ENCODE measurements around the gene JMJD7. TPM values are rescaled to one million over a fixed set of nuclear protein-coding genes. Genes with fewer than 3 reads are reported as not detected.

The JMJD7 gene
- total and polyA plus RNA-seq, 4 donors: 2.8 to 25.0 (median 21.8) TPM

- Histone ChIP-seq H3K27me3 (ENCODE audit: control insufficient read depth, insufficient read depth, low read length) (no peaks in the 10 kb centered on the region), H3K36me3 (ENCODE audit: control insufficient read depth, insufficient read depth, low read length) (peaks cover 8% of the 10 kb centered on the region), H3K4me3 (ENCODE audit: low read depth, low read length) (no peak overlapping the region), H3K9me3 (ENCODE audit: control insufficient read depth, insufficient read depth, low read length) (no peaks in the 10 kb centered on the region), H3K27ac (ENCODE audit: low read depth, low read length) (no peak overlapping the region), H3K4me1 (ENCODE audit: control insufficient read depth, insufficient read depth, low read length) (peaks cover 8% of the 10 kb centered on the region)
- no peak for DNase-seq (ENCODE audit: low read depth in 4 of 6, low spot score in 6 of 6)
- WGBS (ENCODE audit: insufficient coverage): 81% methylated on average over 25 of the region's 25 CpGs
Measured at GRCh38 chr15:41866872-41867579, 39.1 kb downstream of the JMJD7 start.

GRCh38 chr15:41868321-41868720, 40.4 kb downstream of the JMJD7 start:
- no peak for DNase-seq (ENCODE audit: low read depth in 4 of 6, low spot score in 6 of 6)
- H3K4me1 ChIP-seq (ENCODE audit: control insufficient read depth, insufficient read depth, low read length): peaks cover 5% of the 10 kb centered on the region
- no peaks in the 10 kb centered on the region for H3K27me3 ChIP-seq (ENCODE audit: control insufficient read depth, insufficient read depth, low read length)
- H3K27ac ChIP-seq (ENCODE audit: low read depth, low read length): no peak overlapping the region
- peaks cover 8% of the 10 kb centered on the region for H3K36me3 ChIP-seq (ENCODE audit: control insufficient read depth, insufficient read depth, low read length)
- H3K4me3 ChIP-seq (ENCODE audit: low read depth, low read length): no peak overlapping the region
- H3K9me3 ChIP-seq (ENCODE audit: control insufficient read depth, insufficient read depth, low read length): no peaks in the 10 kb centered on the region
- WGBS (ENCODE audit: insufficient coverage): 92% methylated on average over 15 of the region's 15 CpGs

GRCh38 chr15:41869770-41870688, 42.1 kb downstream of the JMJD7 start:
- Histone ChIP-seq H3K27me3 (ENCODE audit: control insufficient read depth, insufficient read depth, low read length) (no peaks in the 10 kb centered on the region), H3K4me1 (ENCODE audit: control insufficient read depth, insufficient read depth, low read length) (peaks cover 5% of the 10 kb centered on the region), H3K36me3 (ENCODE audit: control insufficient read depth, insufficient read depth, low read length) (peaks cover 8% of the 10 kb centered on the region), H3K4me3 (ENCODE audit: low read depth, low read length) (no peak overlapping the region), H3K9me3 (ENCODE audit: control insufficient read depth, insufficient read depth, low read length) (no peaks in the 10 kb centered on the region), H3K27ac (ENCODE audit: low read depth, low read length) (no peak overlapping the region)
- DNase-seq (ENCODE audit: low read depth in 4 of 6, low spot score in 6 of 6): no peak
- 82% methylated on average over 42 of the region's 42 CpGs for WGBS (ENCODE audit: insufficient coverage)

GRCh38 chr15:41870689-41871081, 42.8 kb downstream of the JMJD7 start:
- Histone ChIP-seq H3K27ac (ENCODE audit: low read depth, low read length) (no peak overlapping the region), H3K4me3 (ENCODE audit: low read depth, low read length) (no peak overlapping the region), H3K9me3 (ENCODE audit: control insufficient read depth, insufficient read depth, low read length) (no peaks in the 10 kb centered on the region), H3K36me3 (ENCODE audit: control insufficient read depth, insufficient read depth, low read length) (peaks cover 6% of the 10 kb centered on the region), H3K4me1 (ENCODE audit: control insufficient read depth, insufficient read depth, low read length) (peaks cover 2% of the 10 kb centered on the region), H3K27me3 (ENCODE audit: control insufficient read depth, insufficient read depth, low read length) (no peaks in the 10 kb centered on the region)
- WGBS (ENCODE audit: insufficient coverage): 83% methylated on average over 9 of the region's 9 CpGs
- no peak for DNase-seq (ENCODE audit: low read depth in 4 of 6, low spot score in 6 of 6)

- no peak for DNase-seq (ENCODE audit: low read depth in 4 of 6, low spot score in 6 of 6)
- Histone ChIP-seq H3K4me1 (ENCODE audit: control insufficient read depth, insufficient read depth, low read length) (no peaks in the 10 kb centered on the region), H3K9me3 (ENCODE audit: control insufficient read depth, insufficient read depth, low read length) (no peaks in the 10 kb centered on the region), H3K36me3 (ENCODE audit: control insufficient read depth, insufficient read depth, low read length) (peaks cover 4% of the 10 kb centered on the region), H3K4me3 (ENCODE audit: low read depth, low read length) (no peak overlapping the region), H3K27ac (ENCODE audit: low read depth, low read length) (no peak overlapping the region), H3K27me3 (ENCODE audit: control insufficient read depth, insufficient read depth, low read length) (no peaks in the 10 kb centered on the region)
- WGBS (ENCODE audit: insufficient coverage): 84% methylated on average over 18 of the region's 19 CpGs
Measured at GRCh38 chr15:41871175-41871905, 43.4 kb downstream of the JMJD7 start.

GRCh38 chr15:41872166-41872747, 44.4 kb downstream of the JMJD7 start:
- H3K9me3 ChIP-seq (ENCODE audit: control insufficient read depth, insufficient read depth, low read length): no peaks in the 10 kb centered on the region
- H3K27me3 ChIP-seq (ENCODE audit: control insufficient read depth, insufficient read depth, low read length): no peaks in the 10 kb centered on the region
- H3K4me1 ChIP-seq (ENCODE audit: control insufficient read depth, insufficient read depth, low read length): no peaks in the 10 kb centered on the region
- H3K27ac ChIP-seq (ENCODE audit: low read depth, low read length): no peak overlapping the region
- DNase-seq (ENCODE audit: low read depth in 4 of 6, low spot score in 6 of 6): no peak
- H3K36me3 ChIP-seq (ENCODE audit: control insufficient read depth, insufficient read depth, low read length): no peaks in the 10 kb centered on the region
- no peak overlapping the region for H3K4me3 ChIP-seq (ENCODE audit: low read depth, low read length)
- 85% methylated on average over 9 of the region's 9 CpGs for WGBS (ENCODE audit: insufficient coverage)

- DNase-seq (ENCODE audit: low read depth in 4 of 6, low spot score in 6 of 6): no peak
- H3K4me1 ChIP-seq (ENCODE audit: control insufficient read depth, insufficient read depth, low read length): peaks cover 6% of the 10 kb centered on the region
- WGBS (ENCODE audit: insufficient coverage): 91% methylated on average over 8 of the region's 8 CpGs
Measured at GRCh38 chr15:41873711-41874110, 45.8 kb downstream of the JMJD7 start.

GRCh38 chr15:41874736-41875135, 46.8 kb downstream of the JMJD7 start:
- Histone ChIP-seq H3K27ac (ENCODE audit: low read depth, low read length) (no peak overlapping the region), H3K4me1 (ENCODE audit: control insufficient read depth, insufficient read depth, low read length) (peaks cover 6% of the 10 kb centered on the region), H3K4me3 (ENCODE audit: low read depth, low read length) (no peak overlapping the region), H3K27me3 (ENCODE audit: control insufficient read depth, insufficient read depth, low read length) (no peaks in the 10 kb centered on the region), H3K9me3 (ENCODE audit: control insufficient read depth, insufficient read depth, low read length) (no peaks in the 10 kb centered on the region), H3K36me3 (ENCODE audit: control insufficient read depth, insufficient read depth, low read length) (peaks cover 2% of the 10 kb centered on the region)
- 92% methylated on average over 12 of the region's 12 CpGs for WGBS (ENCODE audit: insufficient coverage)
- no peak for DNase-seq (ENCODE audit: low read depth in 4 of 6, low spot score in 6 of 6)

More at GRCh38 chr15:41873711-41874110, 45.8 kb downstream of the JMJD7 start:
- Histone ChIP-seq H3K36me3 (ENCODE audit: control insufficient read depth, insufficient read depth, low read length) (peaks cover 2% of the 10 kb centered on the region), H3K27me3 (ENCODE audit: control insufficient read depth, insufficient read depth, low read length) (no peaks in the 10 kb centered on the region), H3K27ac (ENCODE audit: low read depth, low read length) (no peak overlapping the region), H3K9me3 (ENCODE audit: control insufficient read depth, insufficient read depth, low read length) (no peaks in the 10 kb centered on the region), H3K4me3 (ENCODE audit: low read depth, low read length) (no peak overlapping the region)

GRCh38 chr15:41876007-41876406, 48.1 kb downstream of the JMJD7 start:
- peaks cover 6% of the 10 kb centered on the region for H3K4me1 ChIP-seq (ENCODE audit: control insufficient read depth, insufficient read depth, low read length)
- DNase-seq (ENCODE audit: low read depth in 4 of 6, low spot score in 6 of 6): no peak
- no peak overlapping the region for H3K27ac ChIP-seq (ENCODE audit: low read depth, low read length)
- H3K27me3 ChIP-seq (ENCODE audit: control insufficient read depth, insufficient read depth, low read length): peaks cover 10% of the 10 kb centered on the region
- WGBS (ENCODE audit: insufficient coverage): 87% methylated on average over 11 of the region's 13 CpGs
- H3K4me3 ChIP-seq (ENCODE audit: low read depth, low read length): no peak overlapping the region
- H3K36me3 ChIP-seq (ENCODE audit: control insufficient read depth, insufficient read depth, low read length): peaks cover 2% of the 10 kb centered on the region
- no peaks in the 10 kb centered on the region for H3K9me3 ChIP-seq (ENCODE audit: control insufficient read depth, insufficient read depth, low read length)
